ENCODE measurements around the gene DCT. TPM values are rescaled to one million over a fixed set of nuclear protein-coding genes. Genes with fewer than 3 reads are reported as not detected.

Gene DCT
- total RNA-seq, 1 experiment from 2014 or later, result 0.12 TPM

DNA sequence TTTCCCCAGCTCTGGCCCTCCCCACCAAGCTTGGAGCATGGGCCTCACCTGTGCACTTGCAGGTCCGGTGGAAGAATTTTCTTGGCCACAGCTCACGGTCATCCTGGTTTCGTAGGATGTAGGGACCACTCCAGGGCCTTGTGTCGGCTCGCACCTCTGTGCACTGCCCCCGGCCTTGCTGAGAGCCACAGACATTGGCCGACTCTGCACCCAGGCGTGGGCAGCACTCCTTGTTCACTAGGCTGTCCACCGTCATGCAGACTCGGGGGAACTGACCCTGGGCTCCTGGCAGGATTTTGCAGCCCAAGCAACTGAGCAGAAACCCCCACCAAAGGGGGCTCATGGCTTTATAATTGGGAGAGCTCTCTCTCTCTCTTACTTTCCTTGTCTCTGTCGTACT, 569 bp downstream of the DCT start:
- H3K4me3 ChIP-seq (replicated peaks in 1 of 2; ENCODE audit: low read depth in 1 of 2, low read length in 2 of 2), result no peak overlapping the region
- TF ChIP-seq JUND (IDR thresholded peaks at IDR 0.05), result no peak
- no peak for TF ChIP-seq CBX3 (IDR thresholded peaks at IDR 0.05; ENCODE audit: low read depth)
- TF ChIP-seq EZH2 (IDR thresholded peaks at IDR 0.05), result no peak
- no peak for TF ChIP-seq TCF7L2 (IDR thresholded peaks at IDR 0.05; ENCODE audit: borderline replicate concordance, extremely low read depth, insufficient read depth, insufficient read length)
- TF ChIP-seq YY1 (IDR thresholded peaks at IDR 0.05; ENCODE audit: extremely low read depth, insufficient replicate concordance, low read depth, low read length), result no peak
- no peak for TF ChIP-seq ZNF274 (IDR thresholded peaks at IDR 0.05; ENCODE audit: low read depth, low read length)
- TF ChIP-seq ELF1 (IDR thresholded peaks at IDR 0.05; ENCODE audit: borderline replicate concordance, low read depth), result no peak
- TF ChIP-seq POLR2A (IDR thresholded peaks at IDR 0.05; ENCODE audit: borderline replicate concordance, extremely low read depth, insufficient read depth, insufficient read length), result no peak
- no peak for TF ChIP-seq FOSL1 (IDR thresholded peaks at IDR 0.05; ENCODE audit: low read depth)
- no peak for TF ChIP-seq CEBPB (IDR thresholded peaks at IDR 0.05; ENCODE audit: low read depth)
- TF ChIP-seq RAD21 (IDR thresholded peaks at IDR 0.05; ENCODE audit: low read depth), result no peak
- no peak for TF ChIP-seq SRF (IDR thresholded peaks at IDR 0.05; ENCODE audit: low read depth)
- no peak for TF ChIP-seq SP1 (IDR thresholded peaks at IDR 0.05; ENCODE audit: low read depth)
- TF ChIP-seq POLR2AphosphoS5 (IDR thresholded peaks at IDR 0.05; ENCODE audit: low read depth, low read length), result no peak
- 0 out of 2 replicates have a peak, but pooled peaks cover 6% of the 10 kb centered on the region for H3K27me3 ChIP-seq (ENCODE audit: insufficient read depth, low read length)
- no peaks in the 10 kb centered on the region for H3K79me2 ChIP-seq (ENCODE audit: insufficient read depth, low read length)
- H3K4me1 ChIP-seq (ENCODE audit: control insufficient read depth in 1 of 2, insufficient read depth in 2 of 2, low read length in 2 of 2), result no peaks in the 10 kb centered on the region
- POLR2A ChIA-PET, result no interaction called here
- H3K9me2 ChIP-seq (ENCODE audit: insufficient read depth), result no peaks in the 10 kb centered on the region
- CTCF ChIA-PET, result no interaction called here
- ATAC-seq (no peak), DNase-seq (ENCODE audit: low read depth, low spot score) (no peak)
- RAD21 ChIA-PET (ENCODE audit: low non-redundant PET in 1 of 2, low total read pairs in 2 of 2, uncharacterized antibody in 2 of 2, unreplicated experiment in 2 of 2), result no interaction called here
- H2AFZ ChIP-seq (ENCODE audit: low read depth, low read length, poor library complexity, severe bottlenecking), result no peak overlapping the region
- H3K27ac ChIP-seq (ENCODE audit: low read depth, low read length), result no peak overlapping the region
- no TSS peak for BruUV-seq (replicated peaks)
- no peaks in the 10 kb centered on the region for H4K20me1 ChIP-seq (ENCODE audit: insufficient read depth)
- no peak overlapping the region for H3K9ac ChIP-seq (ENCODE audit: low read length)
- intact Hi-C loops (cut with micrococcal nuclease), result no loop called here
- H3K4me2 ChIP-seq (ENCODE audit: low read length), result no peak overlapping the region
- H3K36me3 ChIP-seq (ENCODE audit: control insufficient read depth in 1 of 2, insufficient read depth in 2 of 2, low read length in 2 of 2), result no peaks in the 10 kb centered on the region
- H3K9me3 ChIP-seq (ENCODE audit: control insufficient read depth in 1 of 2, insufficient read depth in 1 of 2, low read depth in 1 of 2, low read length in 2 of 2), result no peaks in the 10 kb centered on the region

DNA sequence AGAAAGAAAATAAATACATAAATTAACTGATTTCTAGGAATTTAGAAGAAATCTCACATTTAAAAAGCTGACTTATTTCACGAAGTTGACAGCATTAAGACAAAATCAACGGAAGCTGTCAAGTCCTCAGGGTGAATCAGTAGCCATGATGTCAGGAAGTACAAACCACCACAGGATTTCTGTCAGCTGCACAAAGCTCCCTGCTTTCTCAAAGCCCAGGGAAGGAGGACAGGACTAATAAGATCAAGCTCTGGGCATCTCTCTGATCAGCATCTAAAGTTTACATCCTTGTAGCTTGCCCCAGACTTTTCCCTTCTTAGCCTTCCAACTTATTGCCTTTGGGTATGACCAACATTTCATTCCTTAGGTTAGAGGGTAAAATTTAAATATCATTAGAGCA, 9.4 kb downstream of the DCT start:
- H3K9ac ChIP-seq (ENCODE audit: low read length), result no peak overlapping the region
- H3K4me1 ChIP-seq (ENCODE audit: control insufficient read depth in 1 of 2, insufficient read depth in 2 of 2, low read length in 2 of 2), result no peaks in the 10 kb centered on the region
- ATAC-seq (no peak), DNase-seq (ENCODE audit: low read depth, low spot score) (no peak)
- TF ChIP-seq JUND (IDR thresholded peaks at IDR 0.05) (no peak), EZH2phosphoT487 (IDR thresholded peaks at IDR 0.05; ENCODE audit: borderline replicate concordance) (no peak), POLR2A (IDR thresholded peaks at IDR 0.05; ENCODE audit: borderline replicate concordance, extremely low read depth, insufficient read depth, insufficient read length) (no peak)
- no peaks in the 10 kb centered on the region for H3K9me3 ChIP-seq (ENCODE audit: control insufficient read depth in 1 of 2, insufficient read depth in 1 of 2, low read depth in 1 of 2, low read length in 2 of 2)
- RAD21 ChIA-PET (ENCODE audit: low non-redundant PET in 1 of 2, low total read pairs in 2 of 2, uncharacterized antibody in 2 of 2, unreplicated experiment in 2 of 2), result no interaction called here
- BruUV-seq (replicated peaks), result no TSS peak
- H3K27me3 ChIP-seq (ENCODE audit: insufficient read depth, low read length), result no peaks in the 10 kb centered on the region
- no peak overlapping the region for H3K27ac ChIP-seq (ENCODE audit: low read depth, low read length)
- H4K20me1 ChIP-seq (ENCODE audit: insufficient read depth), result no peaks in the 10 kb centered on the region
- H3K4me2 ChIP-seq (ENCODE audit: low read length), result no peak overlapping the region
- H2AFZ ChIP-seq (ENCODE audit: low read depth, low read length, poor library complexity, severe bottlenecking), result no peak overlapping the region
- H3K4me3 ChIP-seq (replicated peaks in 1 of 2; ENCODE audit: low read depth in 1 of 2, low read length in 2 of 2), result no peak overlapping the region
- POLR2A ChIA-PET, result no interaction called here
- intact Hi-C loops (cut with micrococcal nuclease), result no loop called here
- no peaks in the 10 kb centered on the region for H3K9me2 ChIP-seq (ENCODE audit: insufficient read depth)
- H3K36me3 ChIP-seq (ENCODE audit: control insufficient read depth in 1 of 2, insufficient read depth in 2 of 2, low read length in 2 of 2), result no peaks in the 10 kb centered on the region
- H3K79me2 ChIP-seq (ENCODE audit: insufficient read depth, low read length), result no peaks in the 10 kb centered on the region
- CTCF ChIA-PET, result no interaction called here

Data from HCT116 (cell line).